Neural cell (in vitro differentiated cells): Measurements from ENCODE around the gene PFN3. TPM values are rescaled to one million over a fixed set of nuclear protein-coding genes. Genes with fewer than 3 reads are reported as not detected.

ENCODE experiments used
- H2AFZ ChIP-seq: fragments of 200-600, 300-800 bp; sonication (generic), shearing (Covaris generic); 2 replicates; pipeline ENCODE4 v1.6.0; 2014; ENCODE audit warnings: low read depth, mild to moderate bottlenecking, antibody characterized with exemption, low read length, moderate library complexity
- H3F3A ChIP-seq: fragments of 200-600 bp; shearing (Covaris generic); 2 replicates; pipeline ENCODE4 v1.6.1; 2016; ENCODE audit warnings: mild to moderate bottlenecking, moderate library complexity, mixed read lengths, antibody characterized with exemption, low read length; ENCODE audit not compliant: insufficient read depth, poor library complexity, severe bottlenecking
- H3K27ac ChIP-seq: fragments of 200-600, 300-800 bp; sonication (generic), shearing (Covaris generic); 2 replicates; pipeline ENCODE4 v1.5.1; 2014; ENCODE audit warnings: mild to moderate bottlenecking, low read length, moderate library complexity
- H3K27me3 ChIP-seq: fragments of 300-800, 200-600 bp; sonication (generic), shearing (Covaris generic); 2 replicates; pipeline ENCODE4 v1.6.0; 2014; ENCODE audit warnings: mild to moderate bottlenecking, low read depth, low read length, moderate library complexity; ENCODE audit not compliant: insufficient read depth
- H3K36me3 ChIP-seq: fragments of 300-800, 200-600 bp; sonication (generic), shearing (Covaris generic); 2 replicates; pipeline ENCODE4 v1.5.1; 2014; ENCODE audit warnings: mild to moderate bottlenecking, antibody characterized with exemption, low read length, moderate library complexity; ENCODE audit not compliant: insufficient read depth
- H3K4me2 ChIP-seq: fragments of 300-800, 200-600 bp; sonication (generic), shearing (Covaris generic); 2 replicates; pipeline ENCODE4 v1.6.0; 2014; ENCODE audit warnings: mild to moderate bottlenecking, low read length
- H3K4me3 ChIP-seq: fragments of 300-800, 200-600 bp; sonication (generic), shearing (Covaris generic); 2 replicates; pipeline ENCODE4 v1.5.1; 2014; ENCODE audit warnings: mild to moderate bottlenecking, low read length, moderate library complexity
- H3K79me2 ChIP-seq: fragments of 200-600 bp; shearing (Covaris generic); replicated peaks from 2 replicates; pipeline ENCODE4 v1.6.0; 2014; ENCODE audit warnings: mild to moderate bottlenecking, low read length, moderate library complexity; ENCODE audit not compliant: insufficient read depth
- H3K9ac ChIP-seq: fragments of 300-800, 200-600 bp; sonication (generic), shearing (Covaris generic); 2 replicates; pipeline ENCODE4 v1.6.1; 2016; ENCODE audit warnings: mild to moderate bottlenecking, low read length, mixed read lengths
- H3K9me2 ChIP-seq: fragments of 200-600 bp; shearing (Covaris generic); 2 replicates; pipeline ENCODE4 v1.6.1; 2016; ENCODE audit warnings: mild to moderate bottlenecking, low read length, mixed read lengths; ENCODE audit not compliant: insufficient read depth
- H3K9me3 ChIP-seq: fragments of 200-600, 300-800 bp; sonication (generic), shearing (Covaris generic); 2 replicates; pipeline ENCODE4 v1.6.1; 2016; ENCODE audit warnings: mild to moderate bottlenecking, mixed run types, low read length, moderate library complexity, mixed read lengths
- H4K20me1 ChIP-seq: fragments of 200-600 bp; shearing (Covaris generic); 2 replicates; pipeline ENCODE4 v1.6.1; 2016; ENCODE audit warnings: mild to moderate bottlenecking, mixed run types; ENCODE audit not compliant: insufficient read depth
- EP300 ChIP-seq: fragments of 450-650 bp; conservative IDR thresholded peaks from 2 replicates; pipeline ENCODE4 v1.6.1; 2014; ENCODE audit warnings: antibody characterized with exemption, mild to moderate bottlenecking, moderate library complexity; ENCODE audit not compliant: poor library complexity, severe bottlenecking
- EZH2 ChIP-seq: fragments of 200-600, 300-800 bp; shearing (Covaris generic), sonication (generic); IDR thresholded peaks from 2 replicates; pipeline ENCODE4 v1.6.1; 2014; ENCODE audit warnings: antibody characterized with exemption, low read length, borderline replicate concordance, mild to moderate bottlenecking; ENCODE audit not compliant: insufficient read depth, poor library complexity, severe bottlenecking
- MXI1 ChIP-seq: fragments of 450-650 bp; conservative IDR thresholded peaks from 2 replicates; pipeline ENCODE4 v1.6.1; 2014; ENCODE audit warnings: antibody characterized with exemption, mild to moderate bottlenecking; ENCODE audit not compliant: poor library complexity, severe bottlenecking
- POLR2AphosphoS5 ChIP-seq: IDR thresholded peaks from 2 replicates; pipeline ENCODE4 v1.6.1; 2012
- RAD21 ChIP-seq: fragments of 450-650 bp; conservative IDR thresholded peaks from 2 replicates; pipeline ENCODE4 v1.6.1; 2014; ENCODE audit warnings: antibody characterized with exemption, mild to moderate bottlenecking, moderate library complexity
- SMC3 ChIP-seq: fragments of 450-650 bp; conservative IDR thresholded peaks from 2 replicates; pipeline ENCODE4 v1.6.1; 2014; ENCODE audit warnings: antibody characterized with exemption, mild to moderate bottlenecking, moderate library complexity; ENCODE audit not compliant: poor library complexity
- TAF1 ChIP-seq: IDR thresholded peaks from 2 replicates; pipeline ENCODE4 v1.6.1; 2012; ENCODE audit warnings: low read depth
- polyA plus RNA-seq: library from polyadenylated mRNA; depleted of rRNA; stranded (reverse); fragments of >200 nt; gene quantifications from 2 replicates; pipeline ENCODE4 v1.2.3, GENCODE V29; 2014
- TF ChIP-seq, protein P1 (sequence below): fragments of 450-650 bp; IDR thresholded peaks from 2 replicates; pipeline ENCODE4 v1.5.1; 2014; ENCODE audit warnings: antibody characterized with exemption, mild to moderate bottlenecking, moderate library complexity; ENCODE audit not compliant: poor library complexity, severe bottlenecking
- TF ChIP-seq, protein P2 (sequence below): IDR thresholded peaks from 2 replicates; pipeline ENCODE4 v1.6.1; 2012; ENCODE audit warnings: borderline replicate concordance

The PFN3 gene
- polyA plus RNA-seq, 1 donor from 2014 or later: not detected

DNA sequence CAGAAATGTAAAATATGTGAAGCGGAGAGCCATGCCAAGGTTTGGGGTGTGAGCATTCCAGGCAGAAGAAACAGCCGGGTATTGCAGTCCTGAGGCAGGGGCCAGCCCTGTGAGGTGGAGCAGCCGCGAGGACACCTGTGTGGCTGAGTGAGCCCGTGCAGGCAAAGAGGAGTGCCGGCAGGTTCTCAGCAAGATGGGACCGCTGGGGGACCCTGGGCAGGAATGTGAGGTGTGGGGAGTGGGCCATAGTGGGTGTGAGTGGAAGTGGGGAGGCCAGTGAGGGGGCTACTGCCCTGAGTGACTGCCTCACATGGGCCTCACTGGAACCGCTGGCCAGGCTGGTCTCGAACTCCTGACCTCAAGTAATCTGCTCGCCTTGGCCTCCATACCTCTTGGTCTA, 38.0 kb upstream of the PFN3 start:
- Histone ChIP-seq H3K4me3 (no peak overlapping the region), H3K27ac (no peak overlapping the region), H3K27me3 (no peaks in the 10 kb centered on the region), H3K9me3 (no peaks in the 10 kb centered on the region), H3F3A (no peaks in the 10 kb centered on the region), H3K79me2 (no peaks in the 10 kb centered on the region), H4K20me1 (no peaks in the 10 kb centered on the region), H3K36me3 (no peaks in the 10 kb centered on the region), H3K4me2 (no peak overlapping the region), H3K9ac (no peak overlapping the region), H3K9me2 (no peaks in the 10 kb centered on the region), H2AFZ (no peak overlapping the region)
- TF ChIP-seq EZH2: no peak

DNA sequence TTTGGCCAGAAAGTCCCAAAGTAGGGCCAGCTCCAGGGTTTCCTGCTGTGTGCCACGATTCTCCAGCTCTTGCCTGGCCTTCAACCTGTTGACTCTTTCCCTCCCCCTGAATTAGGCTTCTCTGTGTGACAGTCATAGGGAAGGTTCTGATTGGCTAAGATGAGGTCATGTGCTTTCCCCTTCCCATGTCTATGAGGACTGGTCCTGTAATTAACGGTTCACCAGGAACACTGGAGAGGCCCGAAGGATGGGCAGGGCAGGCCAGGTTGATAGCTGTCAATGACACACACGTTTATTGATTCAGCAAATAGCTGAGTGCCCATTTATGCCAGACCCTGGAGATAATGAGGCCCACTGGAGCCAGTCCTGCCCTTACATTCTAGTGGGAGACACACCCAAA, 37.2 kb upstream of the PFN3 start:
- Histone ChIP-seq H3K9me3 (no peaks in the 10 kb centered on the region), H3K9ac (no peak overlapping the region), H3K4me2 (no peak overlapping the region), H3K4me3 (no peak overlapping the region), H3K79me2 (no peaks in the 10 kb centered on the region), H3K36me3 (no peaks in the 10 kb centered on the region), H3K9me2 (no peaks in the 10 kb centered on the region), H3K27me3 (no peaks in the 10 kb centered on the region), H3F3A (no peaks in the 10 kb centered on the region), H4K20me1 (no peaks in the 10 kb centered on the region), H2AFZ (no peak overlapping the region), H3K27ac (no peak overlapping the region)
- TF ChIP-seq POLR2AphosphoS5 (no peak), TAF1 (no peak), RAD21 (no peak), EZH2 (no peak), SMC3 (no peak), MXI1 (no peak), EP300 (no peak)
- TF ChIP-seq, protein P1, sequence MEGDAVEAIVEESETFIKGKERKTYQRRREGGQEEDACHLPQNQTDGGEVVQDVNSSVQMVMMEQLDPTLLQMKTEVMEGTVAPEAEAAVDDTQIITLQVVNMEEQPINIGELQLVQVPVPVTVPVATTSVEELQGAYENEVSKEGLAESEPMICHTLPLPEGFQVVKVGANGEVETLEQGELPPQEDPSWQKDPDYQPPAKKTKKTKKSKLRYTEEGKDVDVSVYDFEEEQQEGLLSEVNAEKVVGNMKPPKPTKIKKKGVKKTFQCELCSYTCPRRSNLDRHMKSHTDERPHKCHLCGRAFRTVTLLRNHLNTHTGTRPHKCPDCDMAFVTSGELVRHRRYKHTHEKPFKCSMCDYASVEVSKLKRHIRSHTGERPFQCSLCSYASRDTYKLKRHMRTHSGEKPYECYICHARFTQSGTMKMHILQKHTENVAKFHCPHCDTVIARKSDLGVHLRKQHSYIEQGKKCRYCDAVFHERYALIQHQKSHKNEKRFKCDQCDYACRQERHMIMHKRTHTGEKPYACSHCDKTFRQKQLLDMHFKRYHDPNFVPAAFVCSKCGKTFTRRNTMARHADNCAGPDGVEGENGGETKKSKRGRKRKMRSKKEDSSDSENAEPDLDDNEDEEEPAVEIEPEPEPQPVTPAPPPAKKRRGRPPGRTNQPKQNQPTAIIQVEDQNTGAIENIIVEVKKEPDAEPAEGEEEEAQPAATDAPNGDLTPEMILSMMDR: no peak
- TF ChIP-seq, protein P2, sequence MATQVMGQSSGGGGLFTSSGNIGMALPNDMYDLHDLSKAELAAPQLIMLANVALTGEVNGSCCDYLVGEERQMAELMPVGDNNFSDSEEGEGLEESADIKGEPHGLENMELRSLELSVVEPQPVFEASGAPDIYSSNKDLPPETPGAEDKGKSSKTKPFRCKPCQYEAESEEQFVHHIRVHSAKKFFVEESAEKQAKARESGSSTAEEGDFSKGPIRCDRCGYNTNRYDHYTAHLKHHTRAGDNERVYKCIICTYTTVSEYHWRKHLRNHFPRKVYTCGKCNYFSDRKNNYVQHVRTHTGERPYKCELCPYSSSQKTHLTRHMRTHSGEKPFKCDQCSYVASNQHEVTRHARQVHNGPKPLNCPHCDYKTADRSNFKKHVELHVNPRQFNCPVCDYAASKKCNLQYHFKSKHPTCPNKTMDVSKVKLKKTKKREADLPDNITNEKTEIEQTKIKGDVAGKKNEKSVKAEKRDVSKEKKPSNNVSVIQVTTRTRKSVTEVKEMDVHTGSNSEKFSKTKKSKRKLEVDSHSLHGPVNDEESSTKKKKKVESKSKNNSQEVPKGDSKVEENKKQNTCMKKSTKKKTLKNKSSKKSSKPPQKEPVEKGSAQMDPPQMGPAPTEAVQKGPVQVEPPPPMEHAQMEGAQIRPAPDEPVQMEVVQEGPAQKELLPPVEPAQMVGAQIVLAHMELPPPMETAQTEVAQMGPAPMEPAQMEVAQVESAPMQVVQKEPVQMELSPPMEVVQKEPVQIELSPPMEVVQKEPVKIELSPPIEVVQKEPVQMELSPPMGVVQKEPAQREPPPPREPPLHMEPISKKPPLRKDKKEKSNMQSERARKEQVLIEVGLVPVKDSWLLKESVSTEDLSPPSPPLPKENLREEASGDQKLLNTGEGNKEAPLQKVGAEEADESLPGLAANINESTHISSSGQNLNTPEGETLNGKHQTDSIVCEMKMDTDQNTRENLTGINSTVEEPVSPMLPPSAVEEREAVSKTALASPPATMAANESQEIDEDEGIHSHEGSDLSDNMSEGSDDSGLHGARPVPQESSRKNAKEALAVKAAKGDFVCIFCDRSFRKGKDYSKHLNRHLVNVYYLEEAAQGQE: no peak
